ENCODE measurements around the gene SLC7A11.

Gene SLC7A11

DNA sequence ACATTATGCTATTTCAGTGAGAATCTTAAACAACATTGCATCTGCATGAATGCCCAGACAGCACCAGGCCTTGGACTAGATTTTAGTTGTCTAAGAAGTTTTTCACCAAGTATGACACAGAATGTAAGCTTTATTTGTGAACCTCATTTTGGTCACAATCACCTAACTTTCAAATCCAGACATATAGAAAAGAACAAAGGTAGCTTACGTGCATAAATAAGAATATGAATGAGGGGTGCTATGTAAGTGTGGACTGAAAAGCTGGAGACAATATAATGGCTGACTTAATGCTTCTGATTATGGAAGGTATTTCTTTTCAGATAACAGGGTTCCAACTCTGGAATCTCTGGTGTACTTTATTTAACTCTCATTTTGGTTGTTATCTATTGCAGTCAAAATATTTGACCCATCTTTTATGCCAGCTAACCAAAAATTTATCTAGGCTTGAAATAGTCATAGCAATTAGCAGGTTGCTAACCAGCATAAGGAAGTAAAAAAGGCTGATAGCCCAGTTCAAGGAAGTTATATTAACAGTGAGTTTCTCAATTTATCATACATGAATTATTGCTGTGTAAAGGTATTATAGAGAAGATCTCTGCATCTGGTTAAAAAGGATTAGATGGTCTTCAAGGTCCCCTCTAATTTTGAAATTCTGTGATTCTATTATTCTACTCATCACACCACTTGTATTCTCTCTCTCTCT lies 36.5 kb downstream of the SLC7A11 start:
- no peak for DNase-seq (ENCODE audit: low spot score)

- no peak for DNase-seq (ENCODE audit: low spot score)
Measured at GRCh38 chr4:138204507-138204906, 37.6 kb downstream of the SLC7A11 start.

DNA sequence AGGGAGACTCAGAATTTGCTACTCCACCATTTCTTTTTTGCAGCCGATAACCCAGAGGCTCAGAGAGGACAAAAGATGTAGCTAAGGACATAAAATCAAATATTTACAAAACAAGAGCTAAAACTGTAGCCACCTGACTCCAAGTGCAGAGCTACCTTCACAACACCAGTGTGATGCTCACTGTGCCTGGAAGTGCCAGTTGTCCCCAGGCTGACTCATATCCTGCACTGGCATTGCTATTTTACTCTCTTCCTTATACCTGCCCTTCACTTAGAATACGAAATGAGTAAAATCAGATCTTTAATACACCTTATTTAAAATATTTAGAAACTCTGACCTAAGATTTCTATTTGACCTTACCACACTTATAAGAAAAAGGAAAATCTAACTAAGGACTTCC lies 39.5 kb downstream of the SLC7A11 start:
- no peak for DNase-seq (ENCODE audit: low spot score)

- DNase-seq (ENCODE audit: low spot score): no peak
Measured at GRCh38 chr4:138200236-138200590, 41.9 kb downstream of the SLC7A11 start.

DNA sequence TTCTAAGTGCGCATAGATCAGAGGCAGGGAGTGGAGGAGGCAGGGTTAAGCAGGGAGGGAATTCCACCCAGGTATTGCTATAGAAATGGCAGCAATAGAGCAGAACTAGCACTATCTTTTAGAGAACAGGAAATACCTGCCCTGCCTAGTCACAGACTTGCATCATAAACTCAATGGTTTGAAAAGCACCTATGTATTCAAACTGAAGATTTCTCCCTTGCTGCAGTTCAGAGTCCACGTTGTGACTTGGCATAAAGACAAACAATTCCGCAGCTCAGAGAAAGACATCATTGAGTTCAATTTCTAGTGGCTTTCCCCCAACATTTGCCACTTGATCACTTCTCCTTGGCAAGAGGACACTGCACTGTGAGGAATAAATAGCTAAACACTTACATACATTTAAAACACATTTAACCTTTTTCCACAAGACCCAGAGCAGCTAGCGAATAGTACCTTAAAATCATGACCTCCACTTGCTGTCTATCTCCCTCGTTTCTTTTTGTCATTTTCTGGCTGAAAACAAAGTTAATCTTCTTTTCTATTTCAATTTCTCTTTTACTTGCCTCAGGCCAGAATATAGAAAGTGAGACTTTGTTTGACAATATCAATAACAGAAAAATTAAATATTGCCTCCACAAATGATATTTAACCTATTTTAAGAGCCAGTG lies 42.4 kb downstream of the SLC7A11 start:
- DNase-seq (ENCODE audit: low spot score): peak; percentile 38

- DNase-seq (ENCODE audit: low spot score): no peak
Measured at GRCh38 chr4:138196153-138196552, 46.0 kb downstream of the SLC7A11 start.

GRCh38 chr4:138193963-138194362 lies 48.2 kb downstream of the SLC7A11 start:
- DNase-seq (ENCODE audit: low spot score): no peak

DNA sequence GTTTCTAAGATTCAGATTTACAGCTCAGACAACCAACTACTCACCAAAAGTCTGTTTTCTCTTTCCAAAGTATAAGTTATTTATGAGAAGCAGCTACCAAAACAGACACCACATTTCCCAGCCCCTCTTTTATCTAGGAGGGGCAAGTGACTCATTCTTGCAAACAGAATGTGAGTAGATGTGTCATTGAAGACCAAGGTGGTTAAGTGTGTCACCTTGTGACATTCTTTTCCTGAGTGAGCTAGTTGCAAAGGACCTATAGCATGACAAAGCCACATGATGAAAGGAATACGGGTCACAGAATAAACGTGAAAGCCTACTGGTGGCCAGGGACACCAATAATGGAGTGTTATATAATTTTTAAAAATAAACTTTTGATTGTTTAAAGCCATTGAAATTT lies 50.0 kb downstream of the SLC7A11 start:
- no peak for DNase-seq (ENCODE audit: low spot score)

GRCh38 chr4:138190452-138190858 lies 51.7 kb downstream of the SLC7A11 start:
- no peak for DNase-seq (ENCODE audit: low spot score)

- no peak for DNase-seq (ENCODE audit: low spot score)
Measured at GRCh38 chr4:138189206-138189605, 52.9 kb downstream of the SLC7A11 start.

DNA sequence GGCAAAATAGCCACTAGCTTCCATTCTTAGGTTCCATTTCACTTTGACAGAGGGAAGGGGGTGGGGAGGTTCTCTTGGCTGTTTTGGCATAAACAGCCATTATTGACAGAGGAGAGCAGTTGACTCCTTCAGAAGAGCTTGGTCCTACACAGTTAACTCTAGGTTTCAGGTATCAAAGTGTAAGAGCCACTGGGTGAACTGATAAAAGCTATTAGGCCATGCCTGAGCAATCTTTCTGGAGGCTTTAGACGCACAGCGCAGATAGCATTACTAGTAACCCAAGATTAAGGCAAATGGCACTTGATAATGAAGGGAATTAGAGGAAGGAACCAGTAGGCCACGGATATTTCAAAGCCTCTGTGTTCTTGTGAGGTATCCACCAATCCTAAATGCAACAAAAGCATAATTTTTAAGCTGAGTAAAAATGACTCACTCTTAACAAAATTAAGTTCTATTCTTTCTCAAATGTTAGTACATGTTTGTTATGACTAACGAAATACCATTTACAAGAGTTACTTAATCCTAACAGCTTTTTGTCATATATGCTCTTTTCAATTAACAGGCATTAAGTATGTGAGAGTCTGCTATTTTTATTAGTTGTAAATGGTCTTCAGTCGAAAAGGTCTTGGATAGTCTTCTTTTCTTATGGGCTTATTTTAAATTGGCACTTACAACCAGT lies 53.6 kb downstream of the SLC7A11 start:
- no peak for DNase-seq (ENCODE audit: low spot score)

- DNase-seq (ENCODE audit: low spot score): no peak
Measured at GRCh38 chr4:138185859-138186645, 56.1 kb downstream of the SLC7A11 start.

DNA sequence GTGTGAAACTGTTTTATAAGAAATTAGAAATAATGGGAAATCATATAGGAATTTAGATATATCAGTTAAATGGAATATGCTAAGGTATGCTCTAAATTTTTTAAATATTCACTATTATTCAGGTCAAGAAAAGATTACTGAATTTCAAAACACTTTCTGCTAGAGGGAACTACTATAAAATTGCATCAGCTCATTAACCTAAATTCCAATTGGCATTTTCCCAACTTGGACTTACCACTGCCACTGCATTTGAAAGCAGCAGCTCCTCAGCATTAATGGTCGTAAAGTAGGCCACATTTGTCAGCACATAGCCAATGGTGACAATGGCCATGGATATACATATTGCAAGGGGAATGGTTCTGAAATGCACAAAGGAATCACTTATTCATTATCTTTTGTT lies 57.3 kb downstream of the SLC7A11 start:
- DNase-seq (ENCODE audit: low spot score): no peak

DNA sequence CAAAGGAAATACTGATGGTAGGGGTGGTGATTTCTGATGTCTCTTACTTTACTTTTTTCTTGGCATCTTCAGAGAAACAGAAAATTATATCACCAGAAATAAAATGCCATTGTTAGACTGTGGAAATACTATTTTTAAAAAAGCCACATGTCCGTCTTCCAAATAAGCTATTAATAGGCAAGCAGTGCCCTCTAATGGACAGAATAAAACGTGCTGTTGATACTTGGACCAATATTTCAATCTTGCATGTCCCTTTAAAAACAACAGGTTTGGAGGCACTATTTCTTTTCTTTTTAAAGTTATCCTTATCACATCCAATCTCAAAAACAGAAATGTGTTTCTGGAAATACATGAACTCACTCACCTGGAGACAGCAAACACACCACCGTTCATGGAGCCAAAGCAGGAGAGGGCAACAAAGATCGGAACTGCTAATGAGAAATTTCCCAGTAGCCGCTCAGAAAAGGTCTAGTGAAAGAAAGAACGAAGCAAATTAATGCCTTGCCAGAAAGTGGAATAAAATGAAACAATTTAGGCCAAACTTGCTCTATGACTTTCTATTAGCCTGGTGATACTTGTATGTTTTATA lies 59.2 kb downstream of the SLC7A11 start:
- peak; percentile 53 for DNase-seq (ENCODE audit: low spot score)

DNA sequence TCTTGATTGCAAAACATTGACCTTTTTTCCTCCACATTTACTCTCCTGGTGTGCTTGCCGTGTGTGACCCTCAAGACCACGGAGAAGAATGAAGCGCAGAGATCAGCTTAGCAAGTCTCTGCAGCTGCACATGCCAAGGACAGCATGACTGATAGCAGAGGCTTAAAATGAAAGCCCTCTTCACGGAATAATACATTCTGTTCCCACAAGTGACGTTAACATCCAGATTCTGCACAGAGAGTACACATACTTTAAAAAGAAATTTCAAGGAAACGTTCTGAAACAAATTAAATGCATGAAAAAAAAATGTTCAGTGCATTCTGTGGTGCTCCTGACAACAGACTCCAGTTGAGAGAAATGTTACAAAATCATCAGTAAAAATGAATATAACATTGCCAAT lies 60.9 kb downstream of the SLC7A11 start:
- no peak for DNase-seq (ENCODE audit: low spot score)

DNA sequence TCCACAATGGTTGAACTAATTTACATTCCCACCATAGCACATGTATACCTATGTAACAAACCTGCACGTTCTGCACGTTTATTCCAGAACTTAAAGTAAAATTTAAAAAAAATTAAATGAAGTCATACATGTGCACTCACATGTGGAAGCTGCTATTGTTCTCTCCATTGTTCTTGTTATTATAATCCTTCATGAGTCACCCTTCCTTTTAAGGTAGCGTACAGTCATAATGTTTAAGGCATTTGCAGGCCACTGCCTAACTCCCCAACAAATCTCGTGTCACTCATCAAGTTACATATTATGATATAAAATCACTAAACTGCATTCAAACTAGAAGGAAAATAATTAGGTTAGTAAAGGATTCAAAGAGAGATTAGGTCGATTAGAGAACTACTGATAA lies 63.6 kb downstream of the SLC7A11 start:
- no peak for DNase-seq (ENCODE audit: low spot score)

- DNase-seq (ENCODE audit: low spot score): no peak
Measured at GRCh38 chr4:138177278-138177968, 64.7 kb downstream of the SLC7A11 start.

DNA sequence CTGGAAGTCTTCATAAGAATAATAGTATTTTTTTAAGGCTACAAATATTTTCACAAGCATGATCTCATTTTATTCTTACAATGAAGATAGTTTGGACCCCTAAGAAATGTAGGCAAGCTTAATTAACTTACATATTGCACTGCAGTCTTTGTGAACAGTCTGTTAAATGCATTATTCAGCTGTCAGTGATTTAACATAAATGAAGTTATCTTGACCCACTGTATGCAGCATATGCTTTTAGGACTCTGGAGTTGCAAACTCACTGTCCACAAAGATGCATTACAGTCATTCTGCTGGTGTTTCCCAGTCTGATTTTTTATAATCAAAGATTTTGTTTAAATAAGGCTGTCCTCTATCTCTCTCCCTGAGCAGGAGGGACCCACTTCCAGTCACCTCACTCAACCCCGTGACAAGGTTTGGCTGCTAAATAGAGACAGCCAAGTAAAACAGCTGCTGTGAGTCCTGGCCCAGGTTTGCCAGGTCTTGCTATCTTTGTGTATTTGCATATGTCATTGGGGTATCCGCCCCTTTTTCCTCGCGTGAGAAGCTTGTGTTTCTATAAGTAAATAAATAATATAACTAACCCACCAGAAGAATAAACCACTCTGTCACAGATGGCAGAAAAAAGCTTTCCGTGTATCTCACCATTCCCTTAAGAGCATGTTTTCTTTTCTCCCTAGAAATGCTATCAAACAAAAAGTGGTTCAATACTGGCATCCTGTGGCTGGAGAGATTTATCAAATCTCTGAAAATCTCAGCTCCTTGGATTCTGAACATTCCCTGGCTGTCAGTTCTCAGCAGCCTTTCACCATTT lies 67.0 kb downstream of the SLC7A11 start:
- no peak for DNase-seq (ENCODE audit: low spot score)

GRCh38 chr4:138164208-138164607 lies 77.9 kb downstream of the SLC7A11 start:
- DNase-seq (ENCODE audit: low spot score): no peak

DNA sequence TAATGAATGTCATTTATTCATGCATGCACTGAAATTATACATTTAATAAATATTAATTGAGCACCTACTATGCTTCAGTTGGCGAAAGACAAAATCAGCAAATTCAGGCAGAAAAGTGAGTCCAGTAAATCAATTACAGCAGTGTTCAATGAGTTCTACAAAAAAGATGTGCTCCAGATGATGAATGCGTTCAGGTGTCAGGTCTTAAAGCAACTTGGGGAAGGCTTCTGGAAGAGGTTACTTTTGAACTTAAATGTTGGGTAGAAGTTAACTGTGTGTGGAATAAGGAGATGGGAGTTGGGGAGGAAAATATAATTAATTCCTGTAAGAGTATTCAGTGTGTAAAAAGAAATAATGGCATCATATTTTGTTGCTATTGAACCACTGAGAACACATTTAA lies 79.0 kb downstream of the SLC7A11 start:
- no peak for DNase-seq (ENCODE audit: low spot score)

GRCh38 chr4:138162259-138162658 lies 79.9 kb downstream of the SLC7A11 start:
- DNase-seq (ENCODE audit: low spot score): no peak
